IMR-90 (cell line): ENCODE results near the gene SRSF12. TPM values are rescaled to one million over a fixed set of nuclear protein-coding genes. Genes with fewer than 3 reads are reported as not detected.

Experiments
- ATAC-seq: fragments of 200-7000 bp; cut with Tn5 transposase; 2 replicates; pipeline ENCODE4 v1.9.1; 2020; ENCODE audit warnings: low read depth, mild to moderate bottlenecking, moderate library complexity
- BruUV-seq: library from RNA; stranded (reverse); fragments of 400-500 nt; replicated peaks from 2 replicates; lab custom pipeline; 2021; lab: Mats Ljungman, UMichigan
- CTCF ChIA-PET: fragments of 300-600 bp; formaldehyde crosslinking; extraction: SDS; loops from one replicate; lab custom pipeline; 2021; ENCODE audit warnings: antibody characterized with exemption; lab: Yijun Ruan, JAX
- POLR2A ChIA-PET: fragments of 300-600 bp; sonication (Branson Sonifier 250); formaldehyde crosslinking; loops from one replicate; lab custom pipeline; 2022; ENCODE audit warnings: antibody characterized with exemption; ENCODE audit not compliant: unreplicated experiment; lab: Charles Lee
- DNase-seq: peaks from one replicate; pipeline ENCODE4 v3.0.0; 2013
- H2AFZ ChIP-seq: replicated peaks from 2 replicates; pipeline ENCODE3; 2013; ENCODE audit warnings: low read length, mild to moderate bottlenecking; ENCODE audit not compliant: poor library complexity
- H2AK5ac ChIP-seq: 2 replicates; pipeline ENCODE4 v1.6.1; 2013; ENCODE audit warnings: low read depth, low read length, inconsistent platforms
- H2AK9ac ChIP-seq: replicated peaks from 2 replicates; pipeline ENCODE3; 2013; ENCODE audit warnings: mild to moderate bottlenecking, low read depth, low read length, moderate library complexity; ENCODE audit not compliant: poor library complexity
- H2BK120ac ChIP-seq: 2 replicates; pipeline ENCODE4 v1.6.1; 2013; ENCODE audit warnings: low read depth, low read length, inconsistent platforms
- H2BK15ac ChIP-seq: 3 replicates; pipeline ENCODE4 v1.6.1; 2013; ENCODE audit warnings: low read depth, low read length, inconsistent platforms
- H2BK20ac ChIP-seq: 2 replicates; pipeline ENCODE4 v1.6.1; 2013; ENCODE audit warnings: low read depth, mild to moderate bottlenecking, inconsistent platforms, low read length, moderate library complexity
- H2BK5ac ChIP-seq: 2 replicates; pipeline ENCODE4 v1.6.1; 2013; ENCODE audit warnings: mild to moderate bottlenecking, low read depth, low read length, inconsistent platforms; ENCODE audit not compliant: poor library complexity, severe bottlenecking
- H3K14ac ChIP-seq: replicated peaks from 2 replicates; pipeline ENCODE4 v1.6.1; 2013; ENCODE audit warnings: low read depth, low read length, inconsistent platforms
- H3K18ac ChIP-seq: 2 replicates; pipeline ENCODE4 v1.6.1; 2013; ENCODE audit warnings: low read depth, low read length, control low read depth
- H3K23ac ChIP-seq: 2 replicates; pipeline ENCODE4 v1.6.1; 2013; ENCODE audit warnings: low read depth, low read length, inconsistent platforms
- H3K27ac ChIP-seq: 2 replicates; pipeline ENCODE4 v1.5.1; 2013; ENCODE audit warnings: mild to moderate bottlenecking, control low read depth, low read length; ENCODE audit not compliant: insufficient read depth
- H3K27me3 ChIP-seq: 2 replicates; pipeline ENCODE4 v1.6.1; 2013; ENCODE audit warnings: low read length; ENCODE audit not compliant: control insufficient read depth, insufficient read depth
- H3K36me3 ChIP-seq: 2 replicates; pipeline ENCODE4 v1.6.1; 2013; ENCODE audit warnings: low read length, mixed read lengths; ENCODE audit not compliant: control insufficient read depth, insufficient read depth
- H3K4ac ChIP-seq: 2 replicates; pipeline ENCODE4 v1.6.1; 2013; ENCODE audit warnings: low read depth, low read length, inconsistent platforms
- H3K4me1 ChIP-seq: 2 replicates; pipeline ENCODE4 v1.6.1; 2013; ENCODE audit warnings: low read length, mixed read lengths; ENCODE audit not compliant: control insufficient read depth, insufficient read depth
- H3K4me2 ChIP-seq: 2 replicates; pipeline ENCODE4 v1.6.1; 2013; ENCODE audit warnings: low read depth, mild to moderate bottlenecking, control low read depth, low read length, moderate library complexity
- H3K4me3 ChIP-seq: 2 replicates; pipeline ENCODE4 v1.5.1; 2013; ENCODE audit warnings: low read depth, mild to moderate bottlenecking, control low read depth, low read length, moderate library complexity; ENCODE audit not compliant: insufficient read depth
- H3K56ac ChIP-seq: 2 replicates; pipeline ENCODE4 v1.6.1; 2013; ENCODE audit warnings: low read length, inconsistent platforms; ENCODE audit not compliant: insufficient read depth; ENCODE audit errors: extremely low read depth
- H3K79me1 ChIP-seq, 2 experiments: 2 replicates each; pipeline ENCODE4 v1.6.1; 2013; ENCODE audit warnings: low read length in 2 of 2, inconsistent platforms in 1 of 2, low read depth in 1 of 2
- H3K9ac ChIP-seq: 2 replicates; pipeline ENCODE4 v1.6.1; 2013; ENCODE audit warnings: low read depth, low read length, control low read depth
- H3K9me1 ChIP-seq: 2 replicates; pipeline ENCODE4 v1.6.1; 2013; ENCODE audit warnings: low read length, inconsistent platforms; ENCODE audit not compliant: insufficient read depth
- H3K9me3 ChIP-seq: 2 replicates; pipeline ENCODE4 v1.6.1; 2013; ENCODE audit warnings: low read length; ENCODE audit not compliant: control insufficient read depth, insufficient read depth
- H4K20me1 ChIP-seq: 2 replicates; pipeline ENCODE4 v1.6.1; 2013; ENCODE audit warnings: low read length, inconsistent platforms; ENCODE audit not compliant: insufficient read depth
- H4K5ac ChIP-seq: 2 replicates; pipeline ENCODE4 v1.6.1; 2013; ENCODE audit warnings: mild to moderate bottlenecking, low read depth, low read length, control low read depth
- H4K8ac ChIP-seq, 2 experiments: 2 replicates each; pipeline ENCODE4 v1.6.1; 2013; ENCODE audit warnings: low read depth in 2 of 2, low read length in 2 of 2, control low read depth in 1 of 2, inconsistent platforms in 1 of 2
- H4K91ac ChIP-seq: 2 replicates; pipeline ENCODE4 v1.6.1; 2013; ENCODE audit warnings: low read depth, low read length, inconsistent platforms; ENCODE audit not compliant: insufficient read depth
- MXI1 ChIP-seq: IDR thresholded peaks from 2 replicates; pipeline ENCODE4 v1.6.1; 2012; ENCODE audit warnings: low read depth, mild to moderate bottlenecking, low read length, moderate library complexity, borderline replicate concordance
- POLR2A ChIP-seq: IDR thresholded peaks from 2 replicates; pipeline ENCODE4 v1.6.1; 2012; ENCODE audit warnings: mild to moderate bottlenecking, low read depth, low read length
- SMC3 ChIP-seq: fragments of 150-350 bp; IDR thresholded peaks from 2 replicates; pipeline ENCODE4 v1.6.1; 2016; ENCODE audit warnings: low read depth, mild to moderate bottlenecking, antibody characterized with exemption, low read length, moderate library complexity
- WGBS, 2 experiments: methylation state at CpG; one replicate each; pipeline versions ENCODE4 v1.1.5 to v1.1.7; 2013; ENCODE audit warnings: missing lambda C conversion rate in 2 of 2; ENCODE audit not compliant: insufficient read length in 1 of 2; ENCODE audit errors: extremely low coverage in 2 of 2; 5-methylcytosine and 5-hydroxymethylcytosine counted together
- dilution Hi-C: fragments of 300-500 bp; cut with HindIII; formaldehyde crosslinking; loops from one replicate; pipeline ENCODE4 v1.14.3; 2018; ENCODE audit warnings: low sequenced_read_pairs; ENCODE audit not compliant: unreplicated experiment
- in situ Hi-C: fragments of 300-500 bp; cut with MboI; formaldehyde crosslinking; loops from 3 replicates; pipeline ENCODE4 v1.14.3; 2019; ENCODE audit warnings: low sequenced_read_pairs, inconsistent platforms, mixed read lengths
- intact Hi-C: fragments of 100-400 bp; cut with micrococcal nuclease; formaldehyde crosslinking; loops from 2 replicates; pipeline ENCODE4 v1.10.0; 2022
- polyA plus RNA-seq, 3 experiments: library from polyadenylated mRNA; depleted of rRNA; stranded (reverse); fragments of >200 nt; gene quantifications; 2 replicates each; pipeline ENCODE4 v1.2.3, GENCODE V29; 2012; ENCODE audit warnings: low replicate concordance in 1 of 3
- total RNA-seq: library from RNA; depleted of rRNA; stranded (reverse); fragments of >200 nt; gene quantifications from 2 replicates; pipeline ENCODE4 v1.2.3, GENCODE V29; 2012

The SRSF12 gene
- total and polyA plus RNA-seq, 2 of the 4 experiments (the other 2 are of a cell fraction): 0.21 to 0.36 TPM

DNA sequence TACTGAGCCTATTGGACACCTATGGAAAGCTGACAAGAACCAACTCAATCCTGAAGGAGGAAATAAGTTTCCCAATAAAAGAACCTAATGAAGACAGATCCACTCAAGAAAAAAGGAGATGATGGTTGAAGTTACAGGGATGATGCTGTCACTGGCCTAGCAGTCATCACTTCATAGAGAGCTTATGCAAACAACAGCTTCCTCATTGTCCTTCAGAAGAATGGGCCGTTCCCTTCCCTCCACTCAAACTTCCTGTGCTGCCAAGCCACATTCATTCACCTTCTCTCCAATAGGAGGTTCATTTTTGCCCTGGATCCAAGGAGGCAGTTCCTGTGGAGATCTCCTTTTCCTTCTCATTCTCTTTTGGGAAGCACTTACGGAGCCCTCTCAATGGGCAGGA, 14.2 kb upstream of the SRSF12 start:
- no TSS peak for BruUV-seq
- no peak overlapping the region for H2AK9ac ChIP-seq
- H3K9me3 ChIP-seq: no peaks in the 10 kb centered on the region
- H2AFZ ChIP-seq: no peak overlapping the region
- no peaks in the 10 kb centered on the region for H3K79me1 ChIP-seq
- no peak overlapping the region for H3K4me3 ChIP-seq
- intact Hi-C loops (no loop called here), in situ Hi-C loops (loop anchor here (25.0 kb wide), 1 partner anchor 230 kb away; the partner anchor contains the start of gene UBE2J1), dilution Hi-C loops (no loop called here)
- ChIA-PET POLR2A (no interaction called here), CTCF (no interaction called here)
- no peak overlapping the region for H2BK5ac ChIP-seq
- H3K4me1 ChIP-seq: no peaks in the 10 kb centered on the region
- H3K4me2 ChIP-seq: no peak overlapping the region
- no peak overlapping the region for H3K14ac ChIP-seq
- H3K9ac ChIP-seq: no peak overlapping the region
- no peak for TF ChIP-seq POLR2A
- TF ChIP-seq SMC3: no peak
- TF ChIP-seq MXI1: no peak
- no peak overlapping the region for H2BK20ac ChIP-seq
- no peak overlapping the region for H3K4ac ChIP-seq
- H4K5ac ChIP-seq: no peak overlapping the region
- H3K27ac ChIP-seq: no peak overlapping the region
- H4K91ac ChIP-seq: no peak overlapping the region
- H3K27me3 ChIP-seq: no peaks in the 10 kb centered on the region
- H2AK5ac ChIP-seq: no peak overlapping the region
- no CpG with 5 or more reads among the region's 2 CpGs for WGBS, 2 experiments
- ATAC-seq: no peak
- H4K8ac ChIP-seq: no peak overlapping the region
- no peak overlapping the region for H2BK120ac ChIP-seq
- no peak for DNase-seq
- no peak overlapping the region for H3K18ac ChIP-seq
- H3K56ac ChIP-seq: no peak overlapping the region
- no peak overlapping the region for H3K23ac ChIP-seq
- H4K20me1 ChIP-seq: no peaks in the 10 kb centered on the region
- H3K9me1 ChIP-seq: no peaks in the 10 kb centered on the region
- no peak overlapping the region for H2BK15ac ChIP-seq
- no peaks in the 10 kb centered on the region for H3K36me3 ChIP-seq
